GM12878 (cell line): ENCODE results near the gene UTF1.

Source experiments
- ATF3 ChIP-seq: IDR thresholded peaks from 2 replicates; pipeline ENCODE4 v1.6.1; 2011; ENCODE audit warnings: low read depth, mild to moderate bottlenecking, low read length, moderate library complexity, borderline replicate concordance; ENCODE audit errors: extremely low read depth
- CTCF ChIP-seq, 3 experiments: IDR thresholded peaks in 2 of 3; conservative IDR thresholded peaks in 1 of 3; 2 replicates each; pipeline ENCODE4 v1.5.1; 2011; ENCODE audit warnings: low read depth in 3 of 3, low read length in 3 of 3, mild to moderate bottlenecking in 3 of 3, control low read depth in 2 of 3, moderate library complexity in 2 of 3, inconsistent platforms in 1 of 3, mixed read lengths in 1 of 3; ENCODE audit not compliant: control insufficient read depth in 2 of 3, insufficient read depth in 1 of 3; ENCODE audit errors: extremely low read depth in 1 of 3
- E4F1 ChIP-seq: fragments of 450-650 bp; IDR thresholded peaks from 2 replicates; pipeline ENCODE4 v1.6.1; 2018; ENCODE audit warnings: borderline replicate concordance, mild to moderate bottlenecking; ENCODE audit not compliant: partially characterized antibody
- EP300 ChIP-seq, 2 experiments: fragments of 150-350 bp in 1 of 2; IDR thresholded peaks; 2 replicates each; pipeline ENCODE4 v1.6.1; 2011 to 2012; ENCODE audit warnings: low read depth in 2 of 2, low read length in 2 of 2, borderline replicate concordance in 1 of 2, improper control_type of control experiment in 1 of 2, inconsistent platforms in 1 of 2; ENCODE audit not compliant: control insufficient read depth in 1 of 2
- EZH2 ChIP-seq: IDR thresholded peaks from 2 replicates; pipeline ENCODE4 v1.6.1; 2012; ENCODE audit warnings: low read depth, mild to moderate bottlenecking, control low read depth, inconsistent platforms, low read length, borderline replicate concordance; ENCODE audit not compliant: control insufficient read depth
- NBN ChIP-seq: fragments of 450-650 bp; IDR thresholded peaks from 2 replicates; pipeline ENCODE4 v1.6.1; 2016
- NFYA ChIP-seq: IDR thresholded peaks from 2 replicates; pipeline ENCODE4 v1.6.1; 2011; ENCODE audit warnings: low read depth, mild to moderate bottlenecking, low read length, improper control_type of control experiment, borderline replicate concordance
- NR2F1 ChIP-seq: fragments of 450-650 bp; conservative IDR thresholded peaks from 2 replicates; pipeline ENCODE4 v1.6.1; 2017; ENCODE audit warnings: mild to moderate bottlenecking
- RAD21 ChIP-seq: IDR thresholded peaks from 2 replicates; pipeline ENCODE4 v1.6.1; 2011; ENCODE audit warnings: mild to moderate bottlenecking, low read depth, low read length, moderate library complexity; ENCODE audit not compliant: insufficient read depth
- RELA ChIP-seq: fragments of 450-650 bp; IDR thresholded peaks from 2 replicates; pipeline ENCODE4 v1.8.0; 2014; ENCODE audit warnings: borderline replicate concordance; ENCODE audit not compliant: partially characterized antibody
- SP1 ChIP-seq: IDR thresholded peaks from one replicate; pipeline ENCODE4 v1.6.1; 2011; ENCODE audit warnings: low read depth, low read length
- TAF1 ChIP-seq: IDR thresholded peaks from 2 replicates; pipeline ENCODE4 v1.6.1; 2011; ENCODE audit warnings: mild to moderate bottlenecking, low read depth, low read length, borderline replicate concordance
- YY1 ChIP-seq: IDR thresholded peaks from 2 replicates; pipeline ENCODE4 v1.6.1; 2011; ENCODE audit warnings: low read depth, mild to moderate bottlenecking, low read length
- ZBTB40 ChIP-seq: fragments of 450-650 bp; IDR thresholded peaks from 2 replicates; pipeline ENCODE4 v1.6.1; 2016; ENCODE audit warnings: mild to moderate bottlenecking, moderate library complexity, borderline replicate concordance

GRCh38 chr10:133249975-133250754 lies 20.1 kb downstream of the UTF1 start:
- TF ChIP-seq E4F1 (no peak), SP1 (no peak), TAF1 (no peak), YY1 (no peak), RAD21 (no peak), CTCF (IDR thresholded peaks at IDR 0.05 in 2 of 3, conservative IDR thresholded peaks at IDR 0.05 in 1 of 3; ENCODE audit: control insufficient read depth in 2 of 3, extremely low read depth in 1 of 3, insufficient read depth in 1 of 3, low read depth in 3 of 3, low read length in 3 of 3) (no peak), RELA (no peak), ZBTB40 (no peak), ATF3 (no peak), EZH2 (no peak), NFYA (no peak), NR2F1 (no peak), EP300 (IDR thresholded peaks at IDR 0.05; ENCODE audit: borderline replicate concordance in 1 of 2, control insufficient read depth in 1 of 2, low read depth in 2 of 2, low read length in 2 of 2) (no peak), NBN (no peak)
